CD4-positive, alpha-beta T cell treated with Interleukin-17A for 1 hour (primary cell): ENCODE results near the gene MC4R.
"Not testable (repeated sequence)": the region's sequence is repeated elsewhere in the genome, so short reads cannot be mapped to it uniquely, and the experiment has no call there.

Experiments used
- DNase-seq: peaks from one replicate; pipeline ENCODE4 v3.0.0-alpha.2; 2020

The MC4R gene

DNA sequence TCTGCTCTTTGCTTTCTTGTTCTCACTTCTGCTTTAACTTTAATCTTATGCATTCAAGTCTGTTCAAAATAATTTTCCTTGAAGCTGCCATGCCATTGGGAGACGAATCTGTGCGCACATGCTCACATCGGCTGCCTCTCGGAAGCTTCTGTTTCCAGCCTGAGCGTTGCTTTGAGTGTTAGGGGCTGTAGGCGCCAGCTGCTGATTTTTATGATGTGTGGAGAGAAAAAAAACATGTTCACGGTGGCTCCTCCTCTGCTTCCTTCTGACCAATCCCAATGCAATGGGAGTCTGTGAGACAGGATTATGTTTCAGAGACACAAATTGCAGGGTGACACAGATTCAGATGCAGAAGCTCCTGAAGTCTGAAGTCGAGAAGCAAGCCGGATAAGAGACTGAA lies at the start of gene MC4R:
TSS of gene MC4R (minus strand) at position 180 of the 400 bp plus-strand sequence. CDS start 426 bp downstream, outside the sequence.
- no peak for DNase-seq

- not testable (repeated sequence) for DNase-seq
Observed at GRCh38 chr18:60422306-60422705, 49.7 kb upstream of the MC4R start.

DNA sequence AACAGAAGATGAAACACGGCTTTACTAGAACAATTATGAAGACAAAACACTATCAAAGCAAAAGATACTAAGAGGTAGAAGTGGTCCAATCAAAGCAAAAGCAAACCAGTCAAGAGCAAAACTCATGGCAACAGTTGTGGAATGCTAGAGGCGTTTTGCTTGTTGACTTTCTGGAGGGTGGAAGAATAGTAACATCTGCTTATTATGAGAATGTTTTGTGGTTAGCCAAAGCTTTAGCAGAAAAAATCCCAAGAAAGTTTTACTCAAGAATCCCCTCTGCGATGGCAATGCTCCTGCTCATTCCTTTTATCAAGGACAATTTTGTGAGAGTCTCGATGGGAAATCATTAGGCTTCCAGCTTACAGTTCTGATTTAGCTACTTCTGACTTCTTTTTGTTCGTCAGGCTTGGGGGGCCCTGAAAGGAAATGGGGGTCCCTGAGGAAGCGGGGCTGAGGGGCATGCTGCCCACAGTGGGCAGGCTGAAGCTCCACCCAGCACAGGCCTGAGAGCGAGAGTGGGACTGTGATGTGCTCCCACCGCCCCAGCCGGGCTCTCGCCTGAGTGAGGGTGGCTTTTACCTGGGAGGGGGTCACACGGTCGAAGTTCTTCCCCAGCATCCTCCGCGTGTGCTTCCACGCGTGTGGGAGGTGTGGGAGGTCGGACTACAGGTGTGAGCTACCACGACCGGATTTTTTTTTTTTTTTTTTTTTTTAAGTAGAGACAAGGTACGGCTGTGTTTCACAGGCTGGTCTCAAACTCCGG lies 49.0 kb upstream of the MC4R start:
- DNase-seq, result no peak

DNA sequence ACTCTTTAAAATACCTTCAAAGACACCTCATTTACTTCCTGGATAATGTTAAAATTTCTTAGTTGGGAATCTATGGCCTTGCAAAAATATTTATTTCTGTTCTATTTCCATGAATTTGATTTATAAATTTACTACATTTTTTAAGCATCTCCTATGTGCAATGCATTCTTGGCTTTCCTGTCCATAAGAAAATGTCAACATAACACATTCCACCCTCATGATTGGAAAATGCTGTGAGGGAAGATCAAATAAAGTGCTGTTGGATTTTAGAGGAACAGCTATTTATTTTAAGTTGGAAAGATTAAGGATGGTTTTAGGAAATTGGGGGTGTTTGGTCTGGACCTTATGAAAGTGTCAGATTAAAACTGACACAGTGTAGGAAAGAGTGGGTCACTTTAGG lies 45.4 kb upstream of the MC4R start:
- no peak for DNase-seq

DNA sequence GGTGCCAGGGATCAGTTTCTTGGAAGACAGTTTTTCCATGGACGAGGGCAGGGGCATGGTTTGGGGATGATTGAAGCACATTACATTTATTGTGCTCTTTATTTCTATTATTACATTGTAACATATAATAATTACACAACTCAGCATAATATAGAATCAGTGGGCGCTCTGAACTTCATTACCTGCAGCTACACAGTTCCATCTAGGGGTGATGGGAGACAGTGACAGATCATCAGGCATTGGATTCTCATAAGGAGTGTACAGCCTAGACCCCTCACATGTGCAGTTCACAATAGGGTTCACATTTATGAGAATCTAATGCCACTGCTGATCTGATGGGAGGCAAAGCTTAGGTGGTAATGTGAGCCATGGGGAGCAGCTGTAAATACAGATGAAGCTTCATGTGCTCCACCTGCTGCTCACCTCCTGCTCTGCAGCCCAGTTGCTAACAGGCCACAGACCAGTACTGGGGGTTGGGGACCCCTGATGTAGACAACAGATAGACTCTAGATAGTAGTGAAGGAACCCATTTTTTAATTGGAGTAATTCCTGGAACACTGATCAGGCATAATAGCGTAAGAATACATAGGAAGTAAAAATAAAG lies 41.5 kb upstream of the MC4R start:
- DNase-seq, result no peak

DNA sequence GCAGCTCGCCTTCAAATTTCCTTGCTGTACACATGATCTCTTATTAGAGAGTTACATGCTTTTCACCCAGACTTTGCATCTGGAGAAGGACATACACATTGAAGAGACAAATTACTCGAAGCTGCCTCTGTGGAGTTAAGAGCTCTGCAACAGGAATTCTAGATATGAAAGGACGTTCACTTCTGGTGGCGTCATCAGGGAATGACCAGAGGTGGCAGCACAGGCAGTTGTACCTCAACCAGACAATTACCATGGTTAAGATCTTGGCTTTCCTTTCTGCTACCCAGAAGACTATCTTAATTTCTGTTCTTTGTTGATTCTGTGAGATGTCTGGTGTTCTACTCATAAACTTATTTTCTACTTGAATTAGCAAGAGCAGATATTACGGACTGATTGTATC lies 39.1 kb upstream of the MC4R start:
- DNase-seq, result no peak

DNA sequence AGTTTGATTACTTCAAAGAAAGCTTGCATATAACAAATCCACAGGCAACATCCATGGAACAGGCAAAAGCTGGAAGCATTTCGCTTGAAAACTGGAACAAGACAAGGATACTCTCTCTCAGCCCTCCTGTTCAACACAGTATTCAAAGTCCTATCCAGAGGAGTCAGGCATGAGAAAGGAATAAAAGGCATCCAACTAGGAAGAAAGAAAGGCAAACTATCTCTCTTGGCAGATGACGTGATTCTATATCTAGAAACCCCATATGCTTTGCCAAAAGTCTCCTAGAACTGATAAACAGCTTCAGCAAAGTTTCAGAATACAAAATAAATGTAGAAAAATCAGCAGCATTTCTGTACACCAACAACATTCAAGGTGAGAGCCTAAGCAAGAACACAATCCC lies 34.1 kb upstream of the MC4R start:
- DNase-seq, result no peak

DNA sequence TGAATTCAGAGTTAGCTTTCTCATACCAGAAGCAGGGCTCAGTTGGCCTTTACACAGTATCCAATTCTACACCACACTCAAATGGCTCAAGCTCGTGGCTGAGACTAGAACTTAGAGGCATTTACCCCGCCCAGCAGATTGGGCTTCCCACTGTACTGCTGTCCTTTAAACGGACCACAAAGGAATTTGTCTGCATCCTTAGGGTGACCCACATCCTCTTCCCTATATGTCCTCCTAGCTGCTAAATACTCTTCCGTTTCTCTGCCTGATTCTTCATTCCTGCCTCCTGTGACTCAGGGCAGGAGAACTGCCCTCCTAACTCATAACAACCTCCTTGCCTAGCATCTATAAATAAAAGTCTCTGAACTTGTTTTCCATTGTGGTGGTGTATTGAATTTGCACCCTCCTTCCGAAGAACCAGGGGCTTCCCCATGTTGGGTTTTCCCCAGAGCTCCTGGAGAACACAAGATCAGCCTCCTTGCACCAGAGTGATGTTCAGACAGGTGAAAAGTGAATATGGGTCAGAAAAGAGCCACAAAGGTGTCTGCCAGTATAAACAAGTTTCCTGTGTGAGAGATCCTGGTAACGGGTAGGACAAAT lies 32.0 kb upstream of the MC4R start:
- DNase-seq, result no peak

GRCh38 chr18:60401346-60401745 lies 28.8 kb upstream of the MC4R start:
- no peak for DNase-seq

DNA sequence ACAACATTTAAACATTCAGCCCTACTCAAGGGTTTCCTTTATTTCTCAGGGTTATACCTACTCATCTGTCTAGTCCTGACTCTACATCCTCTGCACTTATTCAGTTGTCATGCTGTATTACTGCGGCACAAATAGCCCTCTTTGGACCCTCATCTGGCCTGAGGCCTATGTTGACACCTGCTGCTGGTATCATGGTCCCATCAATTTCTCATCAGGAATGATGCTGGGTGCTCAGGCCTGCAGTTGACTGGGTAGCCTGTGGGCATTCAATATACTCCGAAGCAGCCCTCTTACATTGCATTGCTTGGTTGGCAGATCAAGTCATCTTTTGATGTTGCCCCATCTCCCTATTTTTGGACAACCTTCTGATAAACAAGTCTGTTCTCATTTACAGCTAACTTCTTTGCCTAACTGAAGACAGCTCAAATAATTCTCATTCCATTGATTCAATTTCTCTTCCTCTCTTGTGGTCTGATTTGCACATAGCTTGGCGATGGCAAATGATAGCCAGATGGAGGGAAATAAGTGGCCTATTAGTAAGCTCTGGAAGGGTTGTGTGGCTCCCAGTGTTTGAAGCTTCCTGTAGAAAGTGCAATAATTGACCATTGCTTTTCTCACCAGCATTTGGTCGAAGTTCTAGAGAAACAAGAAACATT lies 19.1 kb upstream of the MC4R start:
- no peak for DNase-seq

GRCh38 chr18:60389314-60389713 lies 16.7 kb upstream of the MC4R start:
- DNase-seq, result no peak

GRCh38 chr18:60385693-60386092 lies 13.1 kb upstream of the MC4R start:
- no peak for DNase-seq

GRCh38 chr18:60383893-60384292 lies 11.3 kb upstream of the MC4R start:
- no peak for DNase-seq

DNA sequence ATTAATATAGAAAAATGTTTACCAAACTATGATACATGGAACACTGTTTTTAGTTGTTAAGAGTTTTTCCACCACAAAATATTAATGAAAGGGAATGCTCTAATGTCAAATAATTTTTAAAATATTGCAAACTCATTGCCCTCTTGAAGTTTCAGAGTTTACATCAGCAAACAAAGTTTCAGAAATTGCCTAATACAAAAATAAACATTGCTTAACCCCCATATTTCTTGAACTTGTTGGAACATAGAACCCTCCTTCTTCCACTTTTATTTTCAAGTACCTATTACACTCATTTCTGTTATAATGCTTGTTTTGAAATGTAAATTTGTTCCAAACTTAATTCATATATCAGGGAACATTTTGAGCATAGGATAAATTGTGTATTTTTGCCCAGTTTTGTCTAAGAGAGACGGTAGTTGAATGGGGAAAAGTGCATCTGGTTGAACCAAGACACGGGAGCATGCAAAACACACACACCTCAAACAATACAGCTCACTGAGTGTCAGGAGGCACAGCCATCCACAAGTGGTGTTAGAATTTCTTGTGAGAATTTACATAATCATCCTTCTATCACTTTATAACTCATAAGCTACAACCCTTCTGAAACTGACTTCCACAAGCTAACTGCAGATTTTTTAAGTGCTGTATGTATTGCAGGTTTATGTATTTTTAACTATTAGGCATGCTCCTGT lies 5.3 kb upstream of the MC4R start:
- DNase-seq, result no peak

DNA sequence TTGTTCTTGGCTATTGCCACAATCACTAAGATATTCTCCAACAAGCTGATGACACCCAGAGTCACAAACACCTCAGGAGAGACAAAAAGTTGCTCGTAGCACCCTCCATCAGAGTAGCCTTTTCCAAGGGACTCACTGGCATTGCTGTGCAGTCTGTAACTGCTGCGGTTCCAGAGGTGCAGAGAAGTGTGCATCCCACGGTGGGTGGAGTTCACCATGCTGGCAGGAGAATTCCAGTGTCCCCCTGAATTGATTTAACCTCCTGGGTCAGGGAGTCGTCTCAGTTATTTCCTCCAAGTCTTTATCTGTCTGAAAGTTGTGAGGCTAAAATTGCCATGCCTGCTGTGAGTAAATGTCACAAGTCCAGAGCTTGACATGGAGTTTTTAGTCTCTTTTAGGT lies 443 bp downstream of the MC4R start:
- DNase-seq, result no peak

DNA sequence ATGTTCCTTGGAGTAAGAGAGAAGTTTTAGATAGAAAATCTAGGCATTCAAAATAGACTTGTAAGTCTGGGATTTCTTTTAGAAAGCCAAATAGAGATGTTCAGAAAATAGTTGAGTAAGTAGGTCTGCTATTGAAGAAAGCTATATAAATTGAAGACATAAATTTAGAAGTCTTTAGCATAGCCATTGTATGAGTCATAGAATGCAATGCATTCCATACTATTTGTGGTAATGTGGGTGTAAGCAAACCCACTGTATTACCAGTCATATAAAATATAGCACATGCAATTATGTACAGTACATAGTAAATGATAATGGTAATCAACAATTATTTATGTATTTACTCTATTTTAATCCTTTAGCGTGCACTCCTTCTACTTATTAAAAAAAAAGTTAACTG lies 14.1 kb downstream of the MC4R start:
- no peak for DNase-seq

GRCh38 chr18:60350941-60351340 lies 21.6 kb downstream of the MC4R start:
- DNase-seq, result no peak

DNA sequence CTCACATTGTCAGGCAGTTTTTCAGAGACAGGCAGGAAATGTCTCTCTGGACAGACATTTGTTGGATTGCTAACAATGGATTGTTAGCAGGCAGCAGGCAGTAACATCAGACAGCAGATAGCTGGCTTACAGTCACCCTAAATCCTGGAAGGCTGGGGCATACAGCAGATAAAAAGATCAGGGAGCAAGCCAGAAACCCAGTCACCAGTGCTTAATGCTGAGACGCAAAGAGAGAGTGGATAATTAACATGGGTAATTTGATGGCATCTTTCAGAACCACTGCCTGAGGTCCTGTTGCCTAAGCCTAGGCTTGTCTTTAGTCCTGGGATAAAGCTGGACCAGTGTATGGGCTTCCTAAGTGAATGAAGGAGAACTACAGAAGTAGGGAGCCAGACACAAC lies 22.4 kb downstream of the MC4R start:
- no peak for DNase-seq

DNA sequence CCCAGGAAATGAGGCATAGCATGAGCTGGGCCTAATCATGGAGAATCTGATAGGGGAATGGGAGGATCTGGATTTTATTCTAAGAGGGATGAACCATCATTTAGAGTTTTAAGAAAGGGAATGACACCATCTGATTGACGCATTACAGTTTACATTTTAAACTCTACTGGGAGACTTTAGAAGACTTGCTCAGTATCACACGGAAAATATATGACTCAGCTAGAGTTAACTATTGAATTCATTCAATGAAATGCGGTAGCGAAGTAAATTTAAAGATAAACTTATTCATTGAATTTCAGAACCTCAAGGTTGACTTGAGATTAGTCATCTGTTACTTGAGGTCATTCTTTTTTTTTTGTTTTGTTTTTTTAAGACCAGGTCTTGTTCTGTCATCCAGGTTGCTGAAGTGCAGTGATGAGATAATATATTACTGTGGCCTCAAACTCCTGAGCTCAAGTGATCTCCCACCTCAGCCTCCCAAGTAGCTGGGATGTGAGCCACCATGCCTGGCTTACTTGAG lies 25.0 kb downstream of the MC4R start:
- no peak for DNase-seq

- no peak for DNase-seq
Observed at GRCh38 chr18:60339018-60339417, 33.6 kb downstream of the MC4R start.

DNA sequence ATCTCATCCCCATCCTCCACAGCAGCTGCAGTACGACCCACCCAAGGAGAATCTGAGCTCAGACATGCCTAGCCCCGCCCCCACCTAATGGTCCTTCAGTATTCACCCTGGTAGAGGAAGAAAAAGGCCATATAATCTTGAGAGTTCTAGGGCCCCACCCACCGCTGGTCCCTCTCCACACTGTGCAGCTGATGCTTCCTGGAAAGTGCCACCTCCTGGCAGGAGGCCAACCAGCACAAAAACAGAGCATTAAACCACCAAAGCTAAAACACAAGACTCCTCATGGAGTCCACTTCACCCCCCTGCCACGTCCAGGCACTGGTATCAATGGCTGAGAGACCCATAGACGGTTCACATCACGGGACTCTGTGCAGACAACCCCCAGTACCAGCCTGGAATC lies 40.7 kb downstream of the MC4R start:
- DNase-seq, result no peak

DNA sequence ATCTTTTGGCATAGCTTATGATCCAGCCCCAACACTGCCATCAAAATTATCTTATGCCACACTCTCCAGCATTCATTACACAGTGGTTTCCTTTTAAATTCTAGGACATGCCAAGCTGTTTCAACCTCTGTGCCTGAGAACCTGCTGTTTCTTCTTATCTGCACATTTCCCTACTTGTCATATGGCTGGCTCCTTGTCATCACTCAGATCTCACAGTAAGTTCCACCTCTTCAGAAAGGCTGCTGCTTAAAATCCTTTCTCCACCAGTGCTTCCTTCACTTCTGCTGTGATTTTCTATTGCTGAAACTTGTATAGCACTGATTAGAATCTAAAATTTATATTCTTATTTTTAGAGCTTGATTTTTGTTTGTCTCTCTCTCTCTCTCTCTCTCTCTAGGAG lies 43.4 kb downstream of the MC4R start:
- no peak for DNase-seq

GRCh38 chr18:60327880-60328279 lies 44.7 kb downstream of the MC4R start:
- DNase-seq, result no peak
